HG03135 (cell line): ENCODE results near the gene C1R.
A peak's percentile ranks its signal among the peaks of the same experiment; 100 is the strongest.
"Not testable (repeated sequence)": the region's sequence is repeated elsewhere in the genome, so short reads cannot be mapped to it uniquely, and the experiment has no call there.

Experiments
- ATAC-seq: cut with Tn5 transposase; IDR thresholded peaks from one replicate; pipeline ENCODE4 v1.9.1; 2021; ENCODE audit warnings: mild to moderate bottlenecking, moderate library complexity; ENCODE audit not compliant: unreplicated experiment

C1R gene

DNA sequence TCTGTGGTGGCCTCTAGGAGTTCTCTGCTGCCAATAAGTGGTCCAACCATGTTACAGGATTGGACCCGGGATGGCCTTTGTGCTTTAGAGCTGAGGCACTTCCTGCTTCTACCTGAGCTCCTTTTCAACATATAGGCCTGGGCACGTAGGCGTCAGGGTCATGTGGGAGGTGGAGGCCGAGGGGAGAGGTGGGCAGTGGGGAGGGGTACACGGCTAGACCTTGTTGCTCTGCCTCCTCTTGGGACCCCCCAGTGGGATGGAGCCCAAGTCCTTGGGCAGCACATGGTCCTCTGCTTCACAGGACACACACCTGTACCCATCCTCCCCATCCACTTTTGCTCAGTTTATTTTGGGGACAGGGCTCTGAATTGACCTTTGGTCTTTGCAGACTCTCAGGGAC lies 29.1 kb upstream of the C1R start:
- no peak for ATAC-seq

DNA sequence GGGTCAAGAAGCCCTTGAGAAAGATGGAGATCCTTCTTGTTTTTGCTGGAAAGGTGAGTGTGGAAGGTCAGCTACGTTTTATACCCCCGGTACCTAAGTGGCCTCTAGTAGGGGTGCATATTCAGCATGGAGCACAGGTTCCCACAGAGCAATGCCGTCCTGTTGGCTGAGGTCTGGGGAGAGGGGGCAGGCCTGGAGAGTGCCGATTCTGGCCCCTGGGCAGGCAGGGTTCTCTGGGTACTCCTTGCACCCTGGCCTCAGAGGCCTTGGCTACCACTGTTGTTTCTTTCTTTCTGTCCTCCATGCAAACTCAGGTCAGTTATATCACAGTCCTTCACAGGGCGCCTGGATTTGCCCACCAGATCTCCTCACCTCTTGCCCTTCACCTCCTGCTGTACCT lies 27.9 kb upstream of the C1R start:
- no peak for ATAC-seq

GRCh38 chr12:7118881-7119280 lies 26.6 kb upstream of the C1R start:
- ATAC-seq: no peak

- ATAC-seq: no peak
Observed at GRCh38 chr12:7117670-7118069, 25.4 kb upstream of the C1R start.

- no peak for ATAC-seq
Observed at GRCh38 chr12:7116916-7117315, 24.7 kb upstream of the C1R start.

GRCh38 chr12:7116196-7116595 lies 24.0 kb upstream of the C1R start:
- ATAC-seq: no peak

GRCh38 chr12:7114851-7115250 lies 22.6 kb upstream of the C1R start:
- no peak for ATAC-seq

- no peak for ATAC-seq
Observed at GRCh38 chr12:7114008-7114407, 21.8 kb upstream of the C1R start.

DNA sequence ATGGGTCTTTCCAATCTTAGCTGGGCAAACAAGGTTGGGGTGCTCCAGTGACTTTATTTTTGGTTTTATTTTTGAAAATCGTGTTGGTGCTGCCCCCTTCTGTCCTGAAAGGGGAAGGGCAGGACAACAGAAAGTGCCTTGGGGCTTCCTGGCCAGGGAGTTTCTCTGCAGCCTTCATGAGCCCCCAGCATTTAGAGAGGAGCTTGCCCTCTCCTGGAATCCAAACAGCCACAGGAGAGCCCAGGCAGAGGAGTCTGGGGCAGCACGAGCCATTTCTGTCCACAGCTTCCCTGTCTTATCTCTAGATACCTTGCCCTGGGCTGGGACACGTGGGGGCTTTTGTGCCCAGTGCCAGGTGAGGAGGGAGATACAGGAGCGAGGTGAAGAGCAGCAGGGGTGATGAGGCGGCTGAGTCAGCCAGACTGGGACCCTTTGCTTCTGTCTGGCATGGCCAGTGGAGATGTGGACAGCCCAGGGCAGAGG lies 21.2 kb upstream of the C1R start:
- no peak for ATAC-seq

DNA sequence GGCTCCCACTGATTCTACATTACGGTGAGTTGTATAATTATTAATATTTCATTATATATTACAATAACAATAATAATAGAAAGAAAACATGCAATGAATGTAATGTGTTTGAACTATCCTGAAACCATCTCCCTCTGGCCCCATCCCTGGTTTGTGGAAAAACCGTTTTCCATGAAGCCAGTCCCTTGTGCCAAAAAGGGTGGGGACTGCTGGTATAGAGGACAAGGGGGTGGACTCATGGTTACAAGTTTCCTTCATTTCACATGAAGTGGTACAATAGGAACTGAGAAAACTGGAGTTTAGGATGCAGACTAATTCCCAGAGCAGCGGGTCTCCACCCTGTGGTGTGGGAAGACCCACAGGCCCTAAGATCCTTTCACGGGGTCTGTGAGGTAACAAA lies 19.8 kb upstream of the C1R start:
- no peak for ATAC-seq

DNA sequence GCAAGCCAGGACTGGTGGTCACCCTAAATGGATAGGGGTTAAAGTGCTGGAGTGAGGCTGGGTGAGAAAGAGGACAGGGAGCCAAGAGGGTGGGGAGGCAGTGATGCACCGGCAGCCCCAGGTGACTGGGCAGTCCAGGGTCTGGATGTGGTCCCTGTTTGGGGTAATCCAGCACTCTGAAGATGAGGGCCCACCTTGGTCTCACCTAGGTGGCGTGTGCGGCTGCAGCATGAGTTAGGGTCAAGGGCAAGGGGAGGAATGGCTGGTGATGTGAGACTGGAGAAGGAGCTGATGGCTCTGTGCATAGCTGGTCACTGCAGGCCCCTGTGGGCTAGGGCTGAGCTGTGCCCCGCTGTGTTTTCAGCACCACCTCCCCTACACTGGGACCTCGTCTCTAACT lies 18.4 kb upstream of the C1R start:
- ATAC-seq: no peak

DNA sequence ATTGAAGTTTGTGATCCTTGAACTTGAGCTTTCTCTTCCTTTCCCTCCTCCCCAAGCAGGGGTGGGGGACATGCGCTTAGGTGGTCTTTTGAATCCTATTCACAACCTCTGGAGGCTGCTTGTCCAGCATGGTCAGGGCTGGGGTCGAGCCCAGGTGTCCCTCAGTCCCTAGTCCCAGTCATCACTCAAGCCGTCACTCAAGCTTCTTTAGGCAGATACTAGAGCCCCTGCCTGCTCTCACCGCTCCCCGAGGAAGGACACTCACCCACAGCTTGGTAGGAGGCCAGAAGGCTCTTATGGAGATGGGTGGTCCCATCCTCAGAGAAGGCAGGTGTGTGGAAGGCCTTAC lies 17.3 kb upstream of the C1R start:
- no peak for ATAC-seq

DNA sequence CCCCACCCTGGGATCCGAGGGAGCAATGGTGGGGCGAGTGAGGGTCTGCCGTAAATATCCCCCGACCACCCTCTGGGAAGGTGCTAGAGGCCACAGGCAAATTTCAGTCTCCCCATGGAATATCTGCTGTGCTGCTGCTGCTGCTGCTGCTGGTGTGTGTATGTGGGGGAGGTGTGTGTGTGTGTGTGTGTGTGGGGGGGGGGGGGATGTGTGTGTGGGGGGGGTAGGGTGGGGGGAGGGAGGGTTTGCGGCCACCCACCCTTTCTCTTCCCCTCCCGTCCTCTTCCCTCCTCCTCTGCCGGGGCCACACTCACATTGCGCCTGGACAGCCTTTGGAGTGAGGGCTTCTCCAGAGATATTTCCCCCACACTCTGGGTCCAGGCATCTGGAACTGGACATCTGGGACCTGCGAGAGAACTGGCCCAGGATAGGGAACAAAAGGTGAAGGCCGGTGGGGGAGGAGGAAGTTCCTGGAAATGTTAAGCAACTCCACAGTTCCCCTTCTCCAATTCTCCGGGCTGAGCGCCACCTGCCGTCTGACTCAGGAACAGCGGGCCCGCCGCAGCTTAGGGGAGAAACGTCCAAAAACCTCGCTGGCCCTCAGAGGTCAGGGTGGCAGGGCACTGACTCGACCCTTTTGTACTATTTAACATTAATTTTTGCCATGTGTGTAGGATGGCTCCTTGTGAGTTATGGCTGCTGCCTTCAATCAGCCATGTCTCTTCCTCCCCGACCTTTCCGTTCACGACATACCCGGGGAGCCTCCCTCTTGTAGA lies 16.7 kb upstream of the C1R start, which contains the start of gene C1RL:
Gene C1RL, minus strand, starts transcription at position 419 of the 776 bp plus-strand sequence. Its CDS starts 34 bp downstream, at position 385.
- ATAC-seq: no peak

GRCh38 chr12:7108003-7108795 lies 16.0 kb upstream of the C1R start:
- ATAC-seq: peak; percentile 90

GRCh38 chr12:7107636-7108002 lies 15.4 kb upstream of the C1R start:
- no peak for ATAC-seq

GRCh38 chr12:7107181-7107580 lies 14.9 kb upstream of the C1R start:
- not testable (repeated sequence) for ATAC-seq

DNA sequence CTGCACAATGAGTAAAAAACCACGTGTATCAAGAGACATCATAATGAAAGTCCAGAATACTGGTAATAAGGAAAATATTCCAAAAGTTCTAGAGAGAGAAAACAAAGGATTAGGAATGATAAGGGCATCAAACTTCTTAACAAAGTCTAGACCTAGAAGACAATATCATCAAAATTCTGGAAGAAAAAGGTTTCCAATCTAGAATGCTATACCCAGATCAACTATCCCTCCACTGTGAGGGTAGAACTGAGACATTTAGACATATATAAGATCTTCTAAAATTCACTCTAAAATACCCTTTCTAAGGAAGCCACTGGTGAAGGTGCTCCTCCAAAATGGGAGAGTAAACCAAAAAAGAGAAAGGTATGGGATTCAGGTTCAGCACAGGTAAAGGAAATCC lies 13.8 kb upstream of the C1R start:
- no peak for ATAC-seq

GRCh38 chr12:7103837-7104584 lies 11.8 kb upstream of the C1R start:
- no peak for ATAC-seq

DNA sequence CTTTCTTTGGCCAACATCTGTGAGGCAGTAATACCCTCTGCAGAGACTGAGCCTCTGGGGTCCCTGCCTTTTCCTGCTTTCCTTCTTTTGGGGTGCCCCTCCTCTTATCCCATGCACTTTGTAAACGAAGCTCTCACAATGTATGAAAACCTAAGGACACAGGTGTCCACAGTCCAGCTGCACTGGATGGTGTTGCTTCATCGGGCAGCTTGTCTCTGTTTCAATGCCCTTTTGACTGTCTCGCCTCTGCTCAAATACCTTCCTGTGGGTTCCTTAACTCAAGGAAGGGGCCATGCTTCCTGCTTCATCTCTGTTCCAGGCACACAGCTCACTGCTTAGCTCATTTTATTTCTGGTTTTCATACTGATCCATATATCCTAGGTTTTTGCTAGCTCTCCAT lies 10.3 kb upstream of the C1R start:
- ATAC-seq: no peak

GRCh38 chr12:7101694-7102131 lies 9.5 kb upstream of the C1R start:
- no peak for ATAC-seq

DNA sequence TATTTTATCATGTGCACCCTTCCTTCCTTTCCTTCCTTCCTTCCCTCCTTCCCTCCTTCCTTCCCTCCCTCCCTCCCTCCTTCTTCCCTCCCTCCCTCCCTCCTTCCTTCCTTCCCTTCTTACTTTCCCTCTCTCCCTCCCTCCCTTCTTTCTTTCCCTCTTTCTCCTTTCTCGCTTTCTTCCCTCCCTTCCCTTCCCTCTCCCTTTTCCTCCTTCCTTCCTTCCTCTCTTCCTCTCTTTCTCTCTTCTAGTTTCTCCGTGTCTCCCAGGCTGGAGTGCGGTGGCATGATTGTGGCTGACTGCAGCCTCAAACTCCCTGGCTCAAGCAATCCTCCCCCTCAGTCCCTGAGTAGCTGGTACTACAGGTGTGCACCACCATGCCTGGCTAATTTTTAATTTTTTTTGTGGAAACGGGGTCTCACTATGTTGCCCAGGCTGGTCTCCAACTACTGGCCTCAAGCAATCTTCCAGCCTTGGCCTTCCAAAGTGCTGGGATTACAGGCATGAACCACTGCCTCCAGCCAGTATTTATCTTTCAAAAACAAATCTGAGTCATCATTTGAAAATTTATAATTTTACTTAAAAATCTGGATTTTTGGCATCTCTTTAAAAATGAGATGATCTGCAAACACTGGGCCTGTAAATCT lies 8.9 kb upstream of the C1R start:
- ATAC-seq: no peak
